ENCODE results near the gene ZIK1.

The ZIK1 gene

DNA sequence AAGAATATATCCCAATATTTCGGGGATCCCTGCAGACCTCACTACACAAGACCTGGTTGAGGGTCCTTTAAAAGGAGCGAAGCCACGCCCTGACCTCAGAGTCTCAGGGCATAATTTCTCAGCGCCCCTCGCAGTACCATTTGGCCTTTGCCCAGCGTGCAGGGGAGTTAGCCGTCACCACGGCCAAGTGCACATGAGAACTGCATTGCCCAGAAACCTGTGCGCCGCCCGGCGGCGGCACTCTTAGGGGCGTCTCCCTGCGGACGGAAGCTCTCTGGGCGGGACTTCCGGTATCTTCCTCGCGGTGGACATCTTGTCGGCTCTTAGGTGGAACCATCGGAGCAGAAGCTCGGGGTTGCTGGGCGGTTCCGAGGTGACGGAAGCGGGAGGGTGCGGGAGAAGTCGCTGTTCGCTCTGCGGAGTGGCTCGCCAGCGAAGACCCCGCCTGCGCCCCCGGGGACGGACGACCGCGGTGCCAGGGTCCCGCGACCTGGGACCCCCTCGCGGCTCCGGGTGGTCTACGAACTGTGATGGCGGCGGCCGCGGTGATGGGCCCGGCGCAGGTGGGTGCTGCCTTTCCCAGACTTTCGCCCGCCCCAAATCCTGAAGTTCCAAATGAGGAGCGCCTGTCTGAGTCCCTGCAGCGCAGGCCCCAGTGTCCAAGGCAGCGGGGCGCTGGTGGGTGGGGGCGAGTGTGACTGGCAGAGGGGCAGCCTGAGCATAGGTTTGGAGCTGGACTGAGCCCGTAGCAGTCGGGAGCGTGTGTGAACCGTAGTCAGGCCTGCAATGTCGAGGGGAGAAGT lies 30.2 kb downstream of the ZIK1 start, which contains the start of gene ZNF134:
Gene ZNF134, plus strand, starts transcription at position 302 of the 803 bp plus-strand sequence. CDS start 5,227 bp downstream, outside the sequence.
- peak; percentile 74 to 86 (median 82) for DNase-seq

DNA sequence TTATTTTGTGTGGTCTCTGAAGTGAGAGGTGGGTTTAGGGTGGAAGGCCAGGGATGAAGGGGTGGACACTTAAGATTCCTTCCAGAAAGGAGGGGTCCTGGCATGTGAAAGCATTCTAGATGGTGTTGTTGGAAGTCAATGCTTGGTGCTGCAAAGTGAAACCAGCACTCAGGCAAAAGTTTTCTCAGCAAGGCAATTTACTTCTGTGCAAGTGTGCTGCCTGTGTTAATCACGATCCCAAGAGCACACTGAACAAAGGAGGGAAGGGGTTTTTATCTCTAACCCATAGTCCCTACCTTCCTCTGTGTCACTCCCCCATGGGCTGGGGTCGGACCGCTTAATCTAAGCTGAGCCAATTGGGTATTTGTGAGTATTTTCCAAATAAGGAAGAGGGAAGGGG lies 31.4 kb downstream of the ZIK1 start:
- DNase-seq: no peak

DNA sequence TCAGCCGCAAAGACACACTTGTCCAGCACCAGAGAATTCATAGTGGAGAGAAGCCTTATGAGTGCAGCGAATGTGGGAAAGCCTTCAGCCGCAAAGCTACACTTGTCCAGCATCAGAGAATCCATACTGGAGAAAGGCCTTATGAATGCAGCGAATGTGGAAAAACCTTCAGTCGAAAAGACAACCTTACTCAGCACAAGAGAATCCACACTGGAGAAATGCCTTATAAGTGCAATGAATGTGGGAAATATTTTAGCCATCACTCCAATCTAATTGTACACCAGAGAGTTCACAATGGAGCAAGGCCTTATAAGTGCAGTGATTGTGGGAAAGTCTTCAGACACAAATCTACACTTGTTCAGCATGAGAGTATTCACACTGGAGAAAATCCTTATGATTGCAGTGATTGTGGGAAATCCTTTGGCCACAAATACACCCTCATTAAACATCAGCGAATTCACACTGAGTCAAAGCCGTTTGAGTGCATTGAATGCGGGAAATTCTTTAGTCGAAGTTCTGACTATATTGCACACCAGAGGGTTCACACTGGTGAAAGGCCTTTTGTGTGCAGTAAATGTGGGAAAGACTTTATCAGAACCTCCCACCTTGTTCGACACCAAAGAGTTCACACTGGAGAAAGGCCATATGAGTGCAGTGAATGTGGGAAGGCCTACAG lies 36.9 kb downstream of the ZIK1 start:
- no peak for DNase-seq

DNA sequence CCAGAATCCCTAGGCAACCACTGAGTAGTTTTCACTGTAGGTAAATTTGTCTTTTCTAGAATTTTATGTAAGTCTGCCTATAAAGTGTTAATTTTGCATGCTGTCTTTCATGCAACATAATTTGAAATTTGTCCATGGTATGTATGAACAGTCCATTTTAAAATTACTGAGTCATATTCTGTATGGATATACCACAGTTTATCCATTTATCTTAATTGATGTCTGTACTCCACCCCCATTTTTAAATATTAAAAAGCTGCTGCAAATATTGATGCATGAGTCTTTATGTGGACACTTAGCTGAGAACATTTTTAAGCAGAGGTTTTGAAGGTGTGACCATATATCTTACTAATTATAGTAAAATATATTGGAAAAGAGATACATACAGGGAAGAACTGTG lies 39.1 kb downstream of the ZIK1 start:
- DNase-seq: no peak

DNA sequence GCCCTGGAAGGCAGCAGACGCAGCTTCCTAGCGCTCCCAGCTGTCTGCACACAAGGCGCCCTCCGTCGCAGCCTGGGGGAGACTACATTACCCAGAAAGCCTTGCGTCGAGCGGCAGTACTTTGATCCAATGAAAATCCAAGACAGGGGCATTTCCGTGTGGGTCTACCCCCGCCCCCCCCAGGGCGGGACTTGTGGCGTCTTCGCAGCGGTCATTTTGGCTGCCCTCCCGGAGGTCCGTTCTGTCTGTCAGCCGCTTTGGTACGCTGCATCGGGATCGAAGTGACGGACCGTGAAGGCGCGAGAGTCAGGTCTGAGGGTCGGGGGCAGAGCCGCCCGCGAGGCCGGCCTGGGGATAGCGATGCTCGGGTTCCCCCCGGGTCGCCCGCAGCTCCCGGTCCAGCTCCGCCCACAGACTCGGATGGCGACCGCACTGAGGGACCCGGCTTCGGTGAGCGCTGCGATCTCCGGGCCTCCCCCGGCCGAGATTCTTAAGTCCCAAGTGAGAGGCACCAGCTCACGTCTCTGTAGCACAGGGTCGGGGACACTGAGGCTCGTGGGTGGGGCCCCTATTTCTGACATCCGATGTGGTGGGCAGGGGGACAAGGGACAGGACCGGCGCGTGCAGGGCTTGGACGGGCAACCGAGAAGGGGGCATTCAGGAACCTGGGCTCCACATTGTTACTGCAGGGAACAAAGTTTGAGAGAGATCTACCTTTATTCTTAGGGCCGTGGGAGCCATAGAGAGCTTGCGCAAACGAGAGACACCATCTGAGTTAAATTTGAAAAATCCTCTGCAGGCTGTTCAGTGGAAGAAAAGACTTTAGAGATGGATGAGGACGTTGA lies 49.3 kb downstream of the ZIK1 start, which contains the start of gene ZNF211:
Gene ZNF211, plus strand, starts transcription at position 182 of the 845 bp plus-strand sequence. Its CDS starts 179 bp downstream, at position 361.
- peak; percentile 61 to 73 (median 70) for DNase-seq

DNA sequence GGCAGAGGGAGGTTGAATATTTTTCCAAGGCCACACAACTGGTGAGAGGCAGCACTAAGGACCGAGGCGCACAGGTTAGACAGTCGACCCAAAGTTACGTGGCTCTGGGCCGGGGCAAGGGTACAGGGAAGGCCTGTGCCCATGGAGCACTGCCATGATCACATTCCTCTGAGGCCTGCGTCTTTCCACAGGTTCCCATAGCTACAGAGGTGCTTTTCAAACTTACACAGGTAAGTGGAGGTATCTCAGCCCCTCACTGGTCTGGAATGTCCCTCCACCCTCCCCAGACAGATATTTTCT lies 49.8 kb downstream of the ZIK1 start:
- no peak for DNase-seq

DNA sequence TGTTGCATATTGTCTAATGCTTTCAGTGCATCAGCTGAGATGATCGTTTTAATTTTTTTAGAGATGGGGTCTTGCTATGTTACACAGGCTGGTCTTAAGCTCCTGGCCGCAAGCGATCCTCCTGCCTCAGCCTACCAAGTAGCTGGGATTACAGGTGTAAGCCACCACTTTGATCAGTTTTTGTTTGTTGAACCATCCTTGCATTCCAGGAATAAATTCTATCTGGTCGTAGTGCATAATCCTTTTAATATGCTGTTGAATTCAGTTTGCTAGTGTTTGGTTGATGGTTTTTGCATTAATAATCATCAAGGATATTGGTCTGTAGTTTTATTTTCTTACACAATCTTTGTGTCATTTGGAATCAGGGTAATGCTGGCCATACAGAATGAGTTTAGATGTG lies 53.4 kb downstream of the ZIK1 start:
- DNase-seq: no peak

DNA sequence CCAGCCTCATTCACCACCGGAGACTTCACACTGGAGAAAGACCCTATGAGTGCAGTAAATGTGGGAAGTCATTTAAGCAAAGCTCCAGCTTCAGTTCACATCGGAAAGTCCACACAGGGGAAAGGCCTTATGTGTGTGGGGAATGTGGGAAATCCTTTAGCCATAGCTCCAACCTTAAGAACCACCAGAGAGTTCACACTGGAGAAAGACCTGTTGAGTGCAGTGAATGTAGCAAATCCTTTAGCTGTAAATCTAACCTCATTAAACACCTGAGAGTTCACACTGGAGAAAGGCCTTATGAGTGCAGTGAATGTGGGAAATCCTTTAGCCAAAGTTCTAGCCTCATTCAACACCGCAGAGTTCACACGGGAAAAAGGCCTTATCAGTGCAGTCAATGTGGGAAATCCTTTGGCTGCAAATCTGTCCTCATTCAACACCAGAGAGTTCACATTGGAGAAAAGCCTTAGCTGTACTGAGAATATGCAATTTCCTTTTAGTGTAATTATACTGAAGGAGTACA lies 57.8 kb downstream of the ZIK1 start:
- DNase-seq: no peak

DNA sequence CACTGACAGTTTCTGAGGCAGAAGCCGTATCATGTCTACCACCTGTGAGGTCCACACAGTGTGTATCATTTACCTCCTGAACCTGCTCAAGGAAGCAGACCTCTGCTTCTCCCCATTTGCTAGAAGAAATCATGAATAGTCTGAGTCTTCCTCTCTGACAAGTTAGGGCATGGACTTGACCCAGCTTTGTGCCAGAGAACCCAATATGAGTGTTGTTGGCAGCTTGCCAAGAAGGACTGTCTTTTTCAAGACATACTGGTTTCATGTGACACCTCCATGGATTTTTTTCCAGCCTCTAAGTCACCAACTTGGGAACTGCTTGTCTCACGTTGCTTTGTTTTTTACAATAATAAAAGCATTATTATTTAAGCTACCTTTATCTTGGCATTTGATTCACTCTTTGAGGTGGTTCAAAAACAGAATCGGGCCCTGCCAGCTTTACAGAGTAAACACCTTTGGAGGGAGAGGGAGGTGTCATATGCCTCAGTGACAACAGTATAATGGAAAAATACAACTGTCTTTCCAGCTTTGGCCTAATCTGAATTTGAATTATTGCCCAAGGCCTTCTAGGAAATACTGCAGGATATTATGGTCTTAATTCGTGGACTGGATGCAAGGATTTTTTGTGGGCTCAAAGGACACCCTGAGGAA lies 58.6 kb downstream of the ZIK1 start:
- DNase-seq: no peak
